NCI-H187 (cell line): Measurements from ENCODE around the gene RSU1.
"Not testable (repeated sequence)": the region's sequence is repeated elsewhere in the genome, so short reads cannot be mapped to it uniquely, and the experiment has no call there.

Experiments
- DNase-seq, 2 experiments: peaks; one replicate each; lab custom pipeline; 2025; lab: John Stamatoyannopoulos, UW

The RSU1 gene

GRCh38 chr10:16817125-16818019, at the start of gene RSU1:
Gene RSU1 (minus strand): TSS chr10:16817424. CDS start chr10:16817081, 343 bp downstream.
- DNase-seq, result peak; percentile 90 to 93

GRCh38 chr10:16866541-16867275, 49.5 kb upstream of the RSU1 start:
- DNase-seq, result no peak

- no peak for DNase-seq
These were observed 48.5 kb upstream of the RSU1 start for GRCh38 chr10:16865766-16866165.

GRCh38 chr10:16863766-16864165, 46.5 kb upstream of the RSU1 start:
- no peak for DNase-seq

- no peak for DNase-seq
These were observed 40.2 kb upstream of the RSU1 start for GRCh38 chr10:16857419-16857818.

GRCh38 chr10:16856567-16856966, 39.3 kb upstream of the RSU1 start:
- no peak for DNase-seq

- DNase-seq, result no peak
These were observed 38.9 kb upstream of the RSU1 start for GRCh38 chr10:16856092-16856491.

- no peak for DNase-seq
These were observed 37.4 kb upstream of the RSU1 start for GRCh38 chr10:16854623-16855022.

- DNase-seq, result no peak
These were observed 36.6 kb upstream of the RSU1 start for GRCh38 chr10:16853809-16854208.

- DNase-seq, result no peak
These were observed 36.0 kb upstream of the RSU1 start for GRCh38 chr10:16853201-16853600.

GRCh38 chr10:16852624-16853023, 35.4 kb upstream of the RSU1 start:
- no peak for DNase-seq

GRCh38 chr10:16848562-16849154, 31.4 kb upstream of the RSU1 start:
- no peak for DNase-seq

- no peak for DNase-seq
These were observed 30.4 kb upstream of the RSU1 start for GRCh38 chr10:16847644-16848043.

- no peak for DNase-seq
These were observed 28.0 kb upstream of the RSU1 start for GRCh38 chr10:16845248-16845647.

- no peak for DNase-seq
These were observed 26.1 kb upstream of the RSU1 start for GRCh38 chr10:16843252-16843870.

GRCh38 chr10:16835228-16835627, 18.0 kb upstream of the RSU1 start:
- DNase-seq, result no peak

GRCh38 chr10:16832351-16833080, 15.3 kb upstream of the RSU1 start:
- DNase-seq, result no peak

GRCh38 chr10:16828701-16829175, 11.5 kb upstream of the RSU1 start:
- no peak for DNase-seq

GRCh38 chr10:16828114-16828568, 10.9 kb upstream of the RSU1 start:
- DNase-seq, result peak in 1 of 2 experiments; percentile 10

- not testable (repeated sequence) for DNase-seq
These were observed 10.2 kb upstream of the RSU1 start for GRCh38 chr10:16827474-16827873.

- DNase-seq, result no peak
These were observed 5.6 kb upstream of the RSU1 start for GRCh38 chr10:16822726-16823360.
